HFF-Myc (cell line): Measurements from ENCODE around the gene P2RX3.

Source experiments
- DNase-seq: peaks from one replicate; pipeline ENCODE4 v3.0.0-alpha.2; 2011; ENCODE audit warnings: low read depth; ENCODE audit errors: extremely low read depth
- H3K4me3 ChIP-seq: replicated peaks from 2 replicates; pipeline ENCODE4 v1.5.1; 2011; ENCODE audit warnings: low read depth, mild to moderate bottlenecking, control low read depth, low read length
- CTCF ChIP-seq: IDR thresholded peaks from 2 replicates; pipeline ENCODE4 v1.5.1; 2012; ENCODE audit warnings: mild to moderate bottlenecking, low read depth, low read length, control low read depth; ENCODE audit errors: missing control alignments

P2RX3 gene

DNA sequence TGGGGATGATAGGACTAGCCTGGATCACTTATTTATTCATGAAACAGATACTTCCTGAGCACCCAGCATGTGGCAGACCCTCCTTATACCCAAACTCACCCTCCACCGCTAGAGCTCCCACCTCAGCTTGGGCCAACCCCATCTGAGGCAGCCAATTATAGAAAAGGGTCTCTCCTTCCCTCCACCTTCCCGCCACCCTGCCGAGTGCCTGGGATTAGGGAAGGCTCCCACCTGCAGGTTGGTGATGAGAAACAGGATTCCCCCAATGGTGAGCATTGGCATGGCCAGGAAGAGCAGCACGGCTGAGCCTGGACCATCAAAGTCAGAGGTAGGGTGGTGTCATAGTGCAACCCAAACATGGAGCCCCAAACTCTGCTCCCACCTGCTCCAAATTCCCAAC is 82.9 kb downstream of the P2RX3 start:
- TF ChIP-seq CTCF = no peak
- no peak for DNase-seq
- H3K4me3 ChIP-seq = no peak overlapping the region

- no peak for TF ChIP-seq CTCF
- no peak overlapping the region for H3K4me3 ChIP-seq
- no peak for DNase-seq
Observed at GRCh38 chr11:57421805-57422204, 83.7 kb downstream of the P2RX3 start.
